ENCODE data around the gene EHD4.
A peak's percentile ranks its signal among the peaks of the same experiment; 100 is the strongest.

EHD4 gene

DNA sequence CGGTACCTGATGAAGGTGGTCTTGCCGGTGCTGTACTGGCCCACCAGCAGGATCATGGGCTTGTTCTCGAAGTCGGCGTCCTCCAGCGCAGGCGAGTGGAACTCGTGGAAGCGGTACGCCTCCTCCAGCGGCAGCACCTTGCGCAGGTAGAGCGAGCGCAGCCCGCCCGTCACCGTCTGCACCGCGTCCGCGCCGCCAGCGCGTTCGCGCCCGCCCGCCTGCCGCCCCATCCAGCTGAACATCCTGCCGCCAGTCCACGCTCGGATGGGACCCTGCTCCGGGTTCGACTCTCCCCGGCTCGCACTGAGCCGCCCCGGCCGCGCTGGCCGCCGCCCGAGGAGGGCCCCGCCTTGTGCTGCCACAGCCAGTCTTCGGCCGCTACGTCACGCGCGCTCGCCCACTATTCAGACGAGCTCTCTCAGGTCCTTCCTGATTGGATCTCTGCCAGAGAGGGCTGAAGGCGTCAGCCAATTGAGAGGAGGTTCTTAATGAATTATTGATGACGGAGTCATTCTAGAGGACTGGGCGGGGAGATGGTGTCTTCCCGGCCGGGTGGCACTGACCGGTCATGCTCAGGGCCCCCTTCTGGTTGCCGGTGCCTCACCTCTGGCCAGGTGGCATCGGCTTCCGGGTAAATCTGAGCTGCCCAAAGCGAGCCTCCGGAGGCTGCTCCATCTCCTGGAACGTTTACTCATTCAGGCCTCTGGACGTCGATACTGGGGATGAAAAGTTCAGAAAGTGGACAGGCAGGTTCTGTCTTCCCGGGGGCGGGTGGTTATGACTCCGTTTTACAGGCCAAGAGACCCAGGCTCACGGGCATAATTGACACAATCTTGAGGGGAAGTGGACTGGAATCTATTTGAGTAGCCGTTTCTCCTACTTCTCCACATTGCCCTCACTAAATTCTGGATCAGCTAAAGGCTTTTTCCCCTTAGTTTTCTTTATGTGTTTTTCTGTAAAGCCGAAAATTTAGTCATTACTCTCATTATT lies at the start of gene EHD4:
Gene EHD4 (minus strand): TSS at position 305 of the 990 bp plus-strand sequence. CDS start 63 bp downstream, at position 242.
- peak; percentile 100 for DNase-seq

DNA sequence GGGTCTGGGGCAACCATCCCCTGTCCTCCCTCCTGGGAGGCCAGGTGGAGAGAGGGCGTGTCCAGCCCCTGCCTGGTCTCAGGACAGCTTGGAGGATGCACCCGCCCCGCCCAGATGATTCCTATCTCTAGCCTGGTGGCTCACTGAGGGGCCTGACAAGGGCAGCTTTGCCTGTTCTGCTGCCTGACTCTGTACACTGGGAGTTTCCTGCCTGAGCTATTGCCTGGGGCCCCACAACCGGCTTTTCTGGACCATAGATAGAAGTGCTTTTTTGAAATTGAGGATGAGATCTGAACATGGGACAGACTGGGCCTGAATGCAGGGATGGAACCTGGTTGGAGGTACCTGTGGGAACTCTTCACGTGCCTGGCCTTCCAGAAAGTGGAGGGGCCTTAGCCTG lies 49.2 kb upstream of the EHD4 start:
- DNase-seq, result no peak

DNA sequence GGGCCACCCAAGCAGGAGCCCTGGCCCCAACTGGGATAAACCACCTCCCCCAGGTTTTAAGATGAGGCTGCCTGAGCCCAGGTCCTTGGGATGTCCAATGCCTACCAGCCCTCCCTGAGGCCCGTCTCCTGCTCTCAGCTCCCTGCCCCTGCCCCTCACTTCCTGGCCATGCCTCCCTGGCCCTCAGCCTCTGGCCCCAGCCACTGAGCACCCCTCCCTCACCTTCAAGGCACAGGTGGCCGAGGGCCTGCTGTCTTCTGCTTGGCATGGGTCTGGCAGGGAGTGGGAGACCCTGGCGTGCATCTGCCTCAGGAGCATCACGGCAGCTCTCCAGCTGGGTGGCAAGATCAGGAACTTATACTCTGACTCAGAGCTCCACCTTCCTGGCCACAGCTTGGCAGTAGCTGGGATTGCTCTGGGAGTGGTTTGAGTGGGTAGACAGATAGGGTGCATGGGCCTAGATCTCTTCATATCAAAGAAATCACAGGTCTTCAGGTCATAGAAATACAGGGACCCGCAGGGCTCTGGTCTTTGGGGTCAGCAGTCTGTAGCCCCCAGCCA lies 48.4 kb upstream of the EHD4 start, which contains the start of gene PLA2G4E:
Gene PLA2G4E (minus strand): TSS at position 330 of the 561 bp plus-strand sequence. CDS start 12 bp downstream, at position 318.
- peak; percentile 9 for DNase-seq

DNA sequence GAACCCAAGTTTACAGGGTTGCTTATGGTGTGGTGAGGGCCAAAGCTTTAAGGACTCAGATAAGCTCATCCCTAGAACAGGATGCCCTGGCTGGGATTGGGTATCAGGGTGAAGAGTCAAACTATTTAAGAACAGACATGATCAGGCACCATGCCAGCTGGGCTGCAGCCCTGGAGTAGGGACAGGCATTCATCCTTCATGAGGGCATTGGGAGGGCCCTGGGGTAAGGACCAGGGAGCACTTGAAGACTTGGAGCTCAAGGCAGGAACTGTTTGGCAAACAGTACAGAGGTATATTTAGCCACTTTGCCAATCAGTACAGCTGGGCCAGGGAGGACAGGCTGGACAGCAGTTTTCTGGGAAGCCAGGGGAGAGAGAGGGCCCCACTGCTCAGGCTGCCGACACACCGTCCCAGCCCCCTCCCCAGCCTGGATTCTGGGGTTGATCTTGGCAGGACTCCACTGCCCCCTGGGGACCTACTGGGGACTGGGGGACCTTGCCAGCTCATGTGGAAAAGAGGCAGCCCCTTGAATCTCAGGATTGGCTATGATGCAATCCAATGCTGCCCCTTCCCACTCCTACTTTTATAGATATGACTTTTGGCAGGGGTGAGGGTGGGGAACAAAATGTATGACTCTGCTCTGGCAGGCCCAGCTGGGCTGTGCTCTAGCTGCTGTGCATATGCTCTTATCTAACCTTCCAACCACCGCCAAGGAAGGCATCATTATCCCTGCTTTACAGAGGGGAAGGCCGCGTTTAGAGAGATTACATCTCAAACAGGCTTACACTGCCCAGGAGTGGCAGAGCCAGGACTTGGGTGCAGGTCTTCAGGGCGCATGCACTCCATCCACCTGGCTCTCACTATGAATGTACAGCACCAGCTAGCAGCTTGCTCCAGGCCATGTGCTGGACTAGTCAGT lies 46.2 kb upstream of the EHD4 start:
- DNase-seq, result peak; percentile 53

DNA sequence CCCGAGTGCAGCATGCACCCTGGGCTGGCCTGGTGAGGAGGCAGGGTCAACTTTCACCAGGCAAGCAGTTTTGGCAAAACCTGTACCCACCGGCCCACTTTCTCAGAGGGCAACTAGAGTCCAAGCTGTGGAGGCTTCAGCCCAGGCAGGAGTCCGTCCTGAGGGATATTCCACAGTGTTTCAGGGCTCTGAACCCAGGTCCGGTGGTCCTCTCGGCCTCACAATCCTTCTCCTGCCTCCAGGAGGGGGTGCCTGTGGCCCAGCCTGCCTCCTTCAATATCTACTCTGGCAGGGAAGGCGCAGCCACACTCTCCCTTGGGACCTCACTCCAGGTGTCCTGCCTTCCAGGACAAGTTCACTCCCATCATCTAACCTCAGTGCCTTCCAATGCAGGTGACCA lies 44.6 kb upstream of the EHD4 start:
- no peak for DNase-seq

DNA sequence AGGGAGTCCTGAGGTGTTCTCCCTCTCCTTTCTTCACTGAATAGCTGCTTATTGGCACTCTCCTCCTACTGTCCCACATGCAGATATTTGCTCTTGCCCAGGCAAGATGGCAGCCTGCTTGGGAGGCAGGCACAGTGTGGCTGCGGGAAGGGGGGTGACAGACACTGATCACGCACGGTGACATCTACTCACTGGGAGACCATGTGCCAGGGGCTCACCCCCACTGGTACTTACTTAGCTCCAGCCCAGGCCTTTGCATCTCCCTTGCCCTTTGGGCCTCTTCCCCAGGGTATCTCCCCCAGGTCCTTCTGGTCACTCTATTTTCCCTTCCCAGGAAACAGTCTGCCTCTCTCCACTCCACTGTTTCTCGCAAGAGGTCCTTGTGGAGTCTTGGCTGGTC lies 42.0 kb upstream of the EHD4 start:
- no peak for DNase-seq

DNA sequence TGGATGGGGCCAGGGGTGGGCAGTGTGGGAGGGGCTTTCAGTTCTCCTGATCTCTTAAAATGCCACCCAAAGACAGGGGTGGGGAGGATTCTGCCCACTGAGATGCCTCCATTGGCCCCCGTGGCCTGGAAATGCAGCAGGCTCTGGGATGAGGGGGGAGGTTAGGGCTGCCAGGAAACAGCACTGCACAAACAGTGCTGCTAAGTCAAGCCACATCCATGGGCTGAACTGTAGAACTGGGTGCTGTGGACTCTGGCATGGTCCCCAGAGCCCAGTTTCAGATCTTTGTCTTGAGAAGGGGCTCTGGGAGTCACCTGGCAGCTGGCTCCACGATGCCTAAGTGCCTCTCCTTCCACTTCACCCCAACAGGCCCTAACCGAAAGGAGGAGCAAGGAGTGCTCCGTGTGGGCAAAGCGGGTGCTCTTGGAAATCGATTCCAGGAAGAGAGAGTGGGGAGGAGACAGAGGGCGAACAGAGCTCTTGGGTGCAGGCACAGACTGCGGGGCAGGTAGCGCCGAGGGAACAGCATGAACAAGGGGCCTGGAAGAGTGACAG lies 40.6 kb upstream of the EHD4 start:
- no peak for DNase-seq

DNA sequence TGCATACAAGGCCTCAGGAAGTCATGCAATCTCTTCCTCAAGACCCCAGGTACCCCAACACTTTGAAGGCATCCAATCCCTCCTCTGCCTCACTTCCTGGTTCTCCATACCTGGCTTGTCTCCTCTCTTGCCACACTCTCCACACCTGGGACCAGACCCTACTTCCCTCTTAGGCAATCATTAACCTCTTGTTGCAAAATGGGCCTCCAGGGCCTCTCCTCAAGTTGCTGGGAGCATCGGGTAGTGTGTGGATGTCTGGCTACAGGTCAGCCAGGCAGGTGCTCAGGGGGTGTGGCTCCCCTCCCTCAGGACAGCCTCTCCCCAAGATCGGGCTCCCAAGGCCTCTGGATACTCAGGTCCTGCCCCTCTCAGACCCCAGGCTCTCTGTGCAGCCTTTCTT lies 39.9 kb upstream of the EHD4 start:
- DNase-seq, result no peak

DNA sequence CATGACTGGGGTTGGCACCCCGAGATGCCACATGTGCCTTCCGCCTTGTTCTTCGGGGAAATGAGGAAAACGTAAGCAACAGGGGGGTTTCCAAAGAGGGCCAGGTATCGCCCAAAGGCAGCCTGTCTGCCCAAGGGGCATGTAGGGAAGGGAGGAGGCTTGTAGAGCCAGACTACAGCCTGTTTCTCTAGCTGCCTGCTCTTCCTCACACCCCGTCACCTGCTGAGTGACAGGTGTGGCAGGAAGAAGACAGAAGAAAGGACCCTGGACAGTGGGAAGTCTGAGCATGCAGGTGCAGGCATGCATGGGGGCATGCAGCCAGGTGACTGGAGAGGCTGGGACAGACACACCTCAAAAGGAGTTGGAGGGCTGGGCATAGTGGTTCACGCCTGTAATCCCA lies 38.7 kb upstream of the EHD4 start:
- no peak for DNase-seq

DNA sequence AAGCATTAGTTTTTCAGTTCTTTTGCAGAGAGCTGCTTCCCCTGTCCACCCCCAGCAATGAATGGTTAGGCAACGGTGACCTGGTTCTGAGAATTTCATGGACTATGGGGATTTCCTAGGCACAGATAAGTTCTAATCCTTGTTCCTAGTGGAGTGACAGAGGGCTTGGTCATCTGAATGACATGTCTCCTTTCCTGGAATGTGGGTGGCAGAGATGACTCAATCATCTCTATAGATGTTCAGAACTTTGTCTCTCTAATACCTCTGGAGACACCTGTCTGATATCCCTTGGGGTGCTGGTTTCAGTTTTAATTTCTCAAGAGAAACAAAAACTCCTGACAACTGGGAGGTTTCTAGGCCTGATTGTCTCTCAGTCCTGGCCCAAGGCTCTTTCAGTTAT lies 38.1 kb upstream of the EHD4 start:
- DNase-seq, result no peak

DNA sequence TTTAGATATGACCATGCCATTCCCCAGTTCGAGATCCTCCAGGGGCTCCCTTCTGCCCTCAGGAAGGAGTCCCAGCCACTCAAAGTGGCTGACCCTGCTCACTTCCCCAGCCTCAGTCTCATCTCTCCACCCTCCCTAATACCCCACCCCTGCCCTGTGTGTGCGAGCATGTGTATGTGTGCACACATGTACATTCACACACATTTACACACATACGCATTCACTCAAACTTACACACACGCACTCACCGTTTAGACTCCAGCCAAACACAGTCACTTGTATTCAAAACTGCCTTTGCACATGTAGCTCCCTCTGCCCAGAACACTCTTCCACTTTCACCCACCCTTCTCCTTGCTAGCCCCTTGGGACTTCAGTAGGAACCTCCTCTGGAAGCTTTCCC lies 37.1 kb upstream of the EHD4 start:
- no peak for DNase-seq

DNA sequence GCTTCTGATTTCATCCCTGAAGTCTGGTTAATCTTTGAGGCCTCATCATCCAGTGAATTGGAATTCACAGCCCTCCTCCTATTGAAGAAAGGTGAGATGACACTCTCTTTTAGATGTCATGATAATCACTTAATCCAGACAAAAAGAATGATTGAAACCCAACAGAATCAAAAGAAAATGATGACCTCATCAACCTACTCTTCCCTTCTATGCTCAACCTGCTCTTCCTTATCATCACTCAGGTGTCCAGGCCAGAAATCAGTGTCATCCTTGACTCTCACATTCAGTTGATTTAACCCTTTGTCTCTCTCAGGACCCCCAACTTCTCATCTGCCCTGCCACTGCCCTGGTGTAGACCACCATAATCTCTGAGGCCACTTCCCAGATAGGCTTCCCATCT lies 36.7 kb upstream of the EHD4 start:
- DNase-seq, result no peak

DNA sequence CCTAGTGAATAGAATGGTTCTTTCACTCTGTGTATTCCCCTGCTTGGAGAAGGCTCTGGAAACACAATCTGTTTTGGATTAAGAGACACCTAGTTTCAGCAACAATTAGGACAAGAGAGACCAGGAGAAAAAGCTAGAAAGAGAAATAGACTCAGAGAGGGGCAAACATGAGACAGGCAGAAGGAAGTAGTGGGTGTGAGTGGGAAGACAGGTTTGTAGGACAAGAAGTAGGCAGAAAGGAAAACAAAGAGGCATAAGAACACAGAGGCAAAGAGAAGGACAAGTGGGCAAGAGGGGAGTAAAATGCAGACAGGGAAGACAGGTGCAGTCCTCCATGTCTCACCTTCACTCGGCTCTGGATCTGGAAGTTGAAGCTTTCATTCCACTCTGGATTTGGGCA lies 35.0 kb upstream of the EHD4 start:
- DNase-seq, result no peak

DNA sequence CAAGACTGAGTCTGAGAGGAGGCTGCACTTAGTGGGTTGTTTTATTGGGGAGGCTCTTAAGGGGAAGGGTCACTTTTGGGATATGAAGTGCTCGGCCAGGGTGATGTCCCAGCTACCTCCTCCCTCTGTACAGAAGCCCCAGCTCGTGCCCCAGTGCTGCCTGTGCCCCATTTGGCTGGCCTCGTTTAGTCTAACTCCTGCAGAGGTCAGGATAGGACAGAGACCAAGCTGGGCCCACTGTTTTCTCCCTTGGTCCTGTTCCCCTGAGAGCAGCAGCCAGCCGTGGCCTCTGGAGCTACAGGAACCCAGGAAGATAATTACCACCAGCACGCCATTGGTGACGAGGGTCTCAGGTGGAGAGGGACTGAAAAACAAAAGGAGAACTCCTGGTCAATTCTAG lies 30.0 kb upstream of the EHD4 start:
- no peak for DNase-seq

DNA sequence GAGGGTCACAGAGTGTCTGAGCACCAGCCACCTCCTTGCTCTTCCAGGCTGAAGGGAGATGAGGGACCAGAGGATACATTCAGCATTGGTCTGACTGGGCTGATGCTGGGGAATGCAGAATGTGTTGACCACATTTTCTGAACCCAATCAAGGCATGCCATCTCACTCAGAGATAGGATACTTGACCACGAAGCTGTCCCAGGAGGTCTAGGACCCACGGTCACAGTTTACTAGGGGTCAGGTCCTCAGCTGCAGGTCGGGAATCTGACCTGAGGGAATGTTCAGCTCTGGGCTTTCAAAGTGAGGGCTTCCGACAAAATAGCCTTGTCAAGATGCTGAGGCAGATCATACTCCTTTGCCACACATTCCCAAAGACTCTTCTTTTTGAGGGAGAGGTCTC lies 28.9 kb upstream of the EHD4 start:
- DNase-seq, result no peak

DNA sequence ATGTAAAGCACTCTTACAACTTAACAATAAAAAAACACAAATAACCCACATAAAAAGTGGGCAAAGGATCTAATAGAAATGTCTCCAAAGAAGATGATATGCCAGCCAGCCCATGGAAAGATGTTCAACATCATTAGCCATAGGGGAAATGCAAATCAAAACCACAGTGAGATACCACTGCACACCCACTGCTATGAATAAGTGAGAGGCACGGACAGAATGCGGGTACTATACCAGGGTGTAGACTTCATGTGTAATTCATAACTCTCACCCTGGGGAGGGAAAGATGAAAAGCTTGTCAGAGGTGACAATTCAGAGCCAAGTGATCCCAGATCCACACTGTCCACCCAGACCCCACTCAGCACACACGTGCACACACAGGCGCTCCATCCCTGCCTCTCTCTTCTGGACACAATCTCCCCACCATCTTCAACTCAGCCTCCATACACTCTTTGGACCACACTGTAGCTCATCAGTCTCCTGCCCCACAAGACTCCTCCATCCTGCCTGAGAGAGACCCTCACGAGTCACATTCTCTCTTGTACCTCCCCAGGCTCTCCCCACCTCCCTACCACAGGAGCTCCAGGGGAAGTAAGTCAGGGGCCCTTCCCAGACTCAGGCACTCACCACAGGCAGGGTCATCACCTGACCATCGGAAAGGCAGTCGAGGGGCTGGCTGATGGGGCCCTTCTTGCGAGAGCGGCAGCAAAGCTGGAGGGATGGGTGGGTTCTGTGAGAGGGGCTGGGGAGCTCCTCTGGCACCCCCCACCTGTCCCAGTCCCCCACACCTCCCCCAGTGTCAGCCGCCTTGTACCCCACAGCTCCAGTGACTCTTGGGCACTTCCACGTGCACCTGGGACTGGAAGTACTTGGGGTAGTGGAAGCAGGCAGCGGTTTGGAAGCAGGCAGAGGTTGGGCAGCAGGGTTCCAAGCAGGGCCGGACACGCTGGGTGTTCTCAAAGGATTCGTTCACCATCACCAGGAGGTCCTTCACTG lies 27.2 kb upstream of the EHD4 start:
- no peak for DNase-seq

DNA sequence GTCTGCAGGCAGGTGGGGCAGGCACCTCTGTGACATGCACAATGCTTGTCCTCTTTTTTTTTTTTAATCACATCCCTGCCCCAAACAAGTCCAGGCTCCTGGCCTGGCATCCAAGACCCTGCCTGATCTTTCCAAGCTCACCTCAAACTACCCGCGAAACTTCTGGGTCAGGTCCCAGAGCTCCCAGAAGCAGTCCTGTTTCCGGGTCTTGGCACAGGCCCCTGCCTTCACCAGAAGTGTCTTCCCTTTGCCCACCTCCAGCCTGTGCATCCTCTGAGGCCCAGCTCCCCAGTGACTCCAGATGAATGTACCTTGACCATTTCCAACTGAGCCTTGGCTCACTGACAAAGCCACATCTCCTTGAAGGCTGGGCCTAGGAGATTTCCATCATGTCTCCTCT lies 25.5 kb upstream of the EHD4 start:
- no peak for DNase-seq

DNA sequence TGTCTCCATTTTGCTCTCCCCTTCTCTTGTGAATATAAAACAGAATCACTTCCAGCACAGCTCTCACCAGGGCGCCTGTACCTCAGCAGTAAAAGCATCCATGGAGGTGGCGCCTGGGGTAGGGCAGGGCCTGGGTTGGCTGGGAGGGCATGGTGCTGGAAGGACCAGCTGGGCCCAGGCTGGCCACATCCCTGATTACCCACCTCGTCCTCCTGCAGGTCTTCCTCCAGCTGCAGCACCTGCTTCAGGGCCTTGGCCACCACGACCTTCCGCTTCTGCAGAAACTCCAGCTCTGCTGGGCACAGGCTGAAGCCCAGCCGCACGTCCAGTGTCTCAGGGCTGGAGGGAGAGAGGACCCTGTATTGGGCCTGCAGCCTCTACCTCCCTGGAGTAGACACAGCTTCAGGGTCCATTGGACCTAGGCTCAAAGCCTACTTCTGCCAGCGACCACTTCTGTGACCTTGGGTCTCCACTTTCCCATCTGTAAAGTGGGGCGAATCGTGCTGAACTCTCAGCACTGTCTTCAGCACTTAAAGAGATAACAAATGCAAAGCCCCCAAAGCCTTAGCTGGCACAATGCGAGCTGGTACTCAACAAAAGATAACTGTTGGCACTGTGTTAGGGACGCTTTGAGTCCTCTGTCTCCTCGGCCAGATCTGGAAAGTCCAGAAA lies 24.7 kb upstream of the EHD4 start:
- DNase-seq, result no peak

DNA sequence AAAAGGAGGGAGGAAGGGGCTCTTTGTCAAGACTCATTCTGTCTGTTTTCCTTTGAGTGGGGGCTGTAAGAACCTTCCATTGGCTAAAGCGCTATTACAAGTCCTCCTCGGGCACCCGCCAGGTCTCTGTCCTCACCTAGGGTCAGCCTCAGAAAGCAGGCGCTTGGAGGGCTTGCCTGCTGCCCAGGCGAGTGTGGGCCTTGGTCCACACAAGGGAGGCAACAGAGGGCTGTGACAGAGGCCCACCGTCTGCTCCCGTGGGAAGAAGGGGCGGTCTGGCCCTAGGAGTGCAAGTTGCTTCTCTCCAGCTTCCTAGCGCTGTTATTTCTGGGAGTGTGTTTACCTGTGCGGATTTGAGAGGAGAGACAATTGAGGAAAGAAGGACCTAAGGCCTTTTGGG lies 24.0 kb upstream of the EHD4 start:
- no peak for DNase-seq

DNA sequence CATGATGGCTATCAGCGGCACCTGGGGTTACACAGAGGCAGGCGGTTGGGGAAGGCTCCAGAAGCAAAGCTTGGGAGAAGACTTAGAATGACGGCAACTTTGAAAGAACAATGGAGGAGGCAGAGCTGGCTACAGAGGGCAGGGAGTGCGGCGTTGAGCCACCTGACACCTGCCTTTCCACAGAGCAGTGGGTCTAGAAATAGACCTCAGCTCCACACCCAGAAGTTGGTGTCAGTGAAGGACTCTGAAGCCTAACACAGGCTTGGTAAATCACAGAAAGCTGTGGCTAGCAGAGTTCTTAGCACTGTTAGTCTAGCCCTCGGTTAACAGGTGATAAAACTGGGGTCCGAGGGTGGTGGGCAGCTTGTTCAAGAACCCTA lies 23.1 kb upstream of the EHD4 start:
- no peak for DNase-seq
